HEK293 (cell line): ENCODE results near the gene TM7SF2.

Experiments
- KLF16 ChIP-seq: fragments of 450-650 bp; formaldehyde crosslinking; IDR thresholded peaks from 2 replicates; pipeline ENCODE4 v1.5.1; 2017; ENCODE audit warnings: missing biosample characterization, missing genetic modification characterization
- KLF7 ChIP-seq: fragments of 450-650 bp; formaldehyde crosslinking; IDR thresholded peaks from 2 replicates; pipeline ENCODE4 v1.5.1; 2016; ENCODE audit warnings: missing biosample characterization, missing genetic modification characterization, borderline replicate concordance
- PRDM4 ChIP-seq: fragments of 450-650 bp; formaldehyde crosslinking; IDR thresholded peaks from 2 replicates; pipeline ENCODE4 v1.5.1; 2017; ENCODE audit warnings: missing biosample characterization, missing genetic modification characterization
- ZBTB21 ChIP-seq: fragments of 450-650 bp; formaldehyde crosslinking; IDR thresholded peaks from 2 replicates; pipeline ENCODE4 v1.5.1; 2017; ENCODE audit warnings: missing biosample characterization, missing genetic modification characterization
- ZBTB48 ChIP-seq: fragments of 450-650 bp; formaldehyde crosslinking; IDR thresholded peaks from 2 replicates; pipeline ENCODE4 v1.5.1; 2016; ENCODE audit warnings: missing biosample characterization, missing genetic modification characterization
- ZBTB8A ChIP-seq: fragments of 450-650 bp; formaldehyde crosslinking; IDR thresholded peaks from 2 replicates; pipeline ENCODE4 v1.5.1; 2016; ENCODE audit warnings: missing biosample characterization, missing genetic modification characterization
- ZFP69B ChIP-seq: fragments of 450-650 bp; formaldehyde crosslinking; IDR thresholded peaks from 2 replicates; pipeline ENCODE4 v1.5.1; 2016; ENCODE audit warnings: missing biosample characterization, missing genetic modification characterization
- ZIC2 ChIP-seq: fragments of 450-650 bp; formaldehyde crosslinking; IDR thresholded peaks from 2 replicates; pipeline ENCODE4 v1.5.1; 2016; ENCODE audit warnings: missing biosample characterization, missing genetic modification characterization
- ZNF132 ChIP-seq: fragments of 450-650 bp; formaldehyde crosslinking; IDR thresholded peaks from 2 replicates; pipeline ENCODE4 v1.5.1; 2017; ENCODE audit warnings: missing biosample characterization, missing genetic modification characterization, borderline replicate concordance
- ZNF133 ChIP-seq: fragments of 450-650 bp; formaldehyde crosslinking; IDR thresholded peaks from 2 replicates; pipeline ENCODE4 v1.5.1; 2016; ENCODE audit warnings: missing biosample characterization, missing genetic modification characterization
- ZNF174 ChIP-seq: fragments of 450-650 bp; formaldehyde crosslinking; IDR thresholded peaks from 2 replicates; pipeline ENCODE4 v1.5.0; 2017; ENCODE audit warnings: missing biosample characterization, mild to moderate bottlenecking, missing genetic modification characterization
- ZNF202 ChIP-seq: fragments of 450-650 bp; formaldehyde crosslinking; IDR thresholded peaks from 2 replicates; pipeline ENCODE4 v1.5.1; 2016; ENCODE audit warnings: missing biosample characterization, missing genetic modification characterization, borderline replicate concordance
- ZNF214 ChIP-seq: fragments of 450-650 bp; formaldehyde crosslinking; IDR thresholded peaks from 2 replicates; pipeline ENCODE4 v1.5.1; 2017; ENCODE audit warnings: missing biosample characterization, mild to moderate bottlenecking, missing genetic modification characterization, borderline replicate concordance
- ZNF501 ChIP-seq: fragments of 450-650 bp; formaldehyde crosslinking; IDR thresholded peaks from 2 replicates; pipeline ENCODE4 v1.5.1; 2016; ENCODE audit warnings: missing biosample characterization, missing genetic modification characterization
- ZNF510 ChIP-seq: fragments of 450-650 bp; formaldehyde crosslinking; IDR thresholded peaks from 2 replicates; pipeline ENCODE4 v1.5.1; 2018; ENCODE audit warnings: mild to moderate bottlenecking, missing genetic modification characterization, missing biosample characterization; ENCODE audit not compliant: insufficient replicate concordance
- ZNF529 ChIP-seq: fragments of 450-650 bp; formaldehyde crosslinking; IDR thresholded peaks from 2 replicates; pipeline ENCODE4 v1.5.1; 2017; ENCODE audit warnings: missing genetic modification characterization, missing biosample characterization; ENCODE audit not compliant: insufficient replicate concordance
- ZNF623 ChIP-seq: fragments of 450-650 bp; formaldehyde crosslinking; IDR thresholded peaks from 2 replicates; pipeline ENCODE4 v1.5.1; 2016; ENCODE audit warnings: missing biosample characterization, missing genetic modification characterization
- ZNF626 ChIP-seq: fragments of 450-650 bp; sonication (Bioruptor Pico); formaldehyde crosslinking; IDR thresholded peaks from 2 replicates; pipeline ENCODE4 v1.5.1; 2018; ENCODE audit warnings: missing biosample characterization, missing genetic modification characterization, inconsistent platforms
- ZNF658 ChIP-seq: fragments of 450-650 bp; formaldehyde crosslinking; IDR thresholded peaks from 2 replicates; pipeline ENCODE4; 2016; ENCODE audit warnings: missing biosample characterization, missing genetic modification characterization
- ZNF704 ChIP-seq: fragments of 450-650 bp; formaldehyde crosslinking; IDR thresholded peaks from 2 replicates; pipeline ENCODE4 v1.5.1; 2016; ENCODE audit warnings: missing biosample characterization, missing genetic modification characterization
- ZNF785 ChIP-seq: fragments of 450-650 bp; formaldehyde crosslinking; IDR thresholded peaks from 2 replicates; pipeline ENCODE4 v1.5.1; 2016; ENCODE audit warnings: missing biosample characterization, missing genetic modification characterization
- ZXDB ChIP-seq: fragments of 450-650 bp; formaldehyde crosslinking; IDR thresholded peaks from 2 replicates; pipeline ENCODE4 v1.5.1; 2016; ENCODE audit warnings: missing biosample characterization, missing genetic modification characterization
- TF ChIP-seq, protein P1 (sequence below): fragments of 450-650 bp; formaldehyde crosslinking; IDR thresholded peaks from 2 replicates; pipeline ENCODE4 v1.5.1; 2016; ENCODE audit warnings: missing biosample characterization, missing genetic modification characterization
- TF ChIP-seq, protein P2 (sequence below): fragments of 450-650 bp; formaldehyde crosslinking; IDR thresholded peaks from 2 replicates; pipeline ENCODE4 v1.5.1; 2016; ENCODE audit warnings: missing biosample characterization, missing genetic modification characterization
- TF ChIP-seq, protein P3 (sequence below): fragments of 450-650 bp; formaldehyde crosslinking; IDR thresholded peaks from 2 replicates; pipeline ENCODE4 v1.5.1; 2016; ENCODE audit warnings: missing biosample characterization, missing genetic modification characterization
- TF ChIP-seq, protein P4 (sequence below): fragments of 450-650 bp; formaldehyde crosslinking; IDR thresholded peaks from 2 replicates; pipeline ENCODE4 v1.5.1; 2016; ENCODE audit warnings: missing biosample characterization, missing genetic modification characterization

TM7SF2 gene

DNA sequence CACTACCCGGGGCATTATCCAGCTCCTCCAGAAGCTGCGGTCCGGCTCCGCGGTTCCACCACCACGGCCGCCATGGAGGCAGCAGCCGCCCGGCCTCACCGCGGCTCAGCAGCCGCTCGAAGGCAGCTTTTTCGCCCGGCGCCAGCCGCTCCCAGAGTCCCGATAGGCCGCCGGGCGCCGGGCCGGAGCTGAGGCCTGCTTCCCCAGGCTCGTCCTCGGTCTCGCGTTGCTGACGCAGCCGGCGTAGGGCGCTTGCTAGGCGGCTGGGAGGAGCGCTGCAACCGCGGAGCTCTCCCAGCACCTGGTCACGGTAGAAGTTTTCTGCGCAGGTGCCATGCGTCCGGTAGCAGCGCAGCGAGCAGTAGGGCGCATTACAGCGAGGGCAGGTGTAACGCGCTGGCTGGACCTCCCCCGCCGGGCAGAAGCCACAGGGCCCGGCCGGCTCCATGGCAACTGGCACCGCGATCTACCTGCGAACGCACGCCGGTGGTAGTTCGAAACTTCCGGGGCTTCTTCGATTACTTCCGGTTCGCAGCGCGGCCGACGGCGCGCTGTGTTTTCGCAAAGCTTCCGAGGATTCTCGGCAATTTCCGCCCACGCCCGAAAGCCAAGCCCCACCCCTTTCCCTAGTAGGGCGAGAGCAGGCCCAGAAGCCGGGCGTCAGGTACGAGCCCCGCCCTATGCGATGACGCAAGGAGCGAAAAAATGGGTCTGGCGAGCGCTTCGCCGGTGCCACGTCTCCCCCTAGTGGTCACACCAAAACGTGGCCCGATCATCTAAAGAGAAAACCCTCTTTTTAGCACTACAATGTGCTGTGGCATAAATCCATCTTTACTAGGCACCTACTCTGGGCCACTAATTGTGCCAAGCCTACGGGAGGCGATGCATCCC is 5.8 kb downstream of the TM7SF2 start, which contains the start of gene ZNHIT2 (continued):
- TF ChIP-seq ZNF132 (tag by site-specific recombination) (no peak), KLF7 (tag by site-specific recombination) (no peak; the same call in 1 of the 2 replicates), ZNF133 (no peak), ZXDB (tag by site-specific recombination) (peak; percentile 76; the same call in 1 of the 2 replicates), PRDM4 (tag by site-specific recombination) (no peak), ZNF704 (tag by site-specific recombination) (no peak; the same call in 1 of the 2 replicates), ZNF529 (tag by site-specific recombination) (no peak), KLF16 (0 out of 2 replicates have a peak, but pooled peaks have one; percentile 7), ZIC2 (tag by site-specific recombination) (peak; percentile 66), ZNF202 (tag by site-specific recombination) (no peak), ZNF174 (tag by site-specific recombination) (no peak), ZFP69B (tag by site-specific recombination) (no peak), ZNF510 (tag by site-specific recombination) (no peak), ZNF501 (tag by site-specific recombination) (peak; percentile 70), ZBTB48 (tag by site-specific recombination) (no peak), ZNF214 (tag by site-specific recombination) (no peak), ZNF623 (tag by site-specific recombination) (0 out of 2 replicates have a peak, but pooled peaks have one; percentile 6), ZBTB8A (tag by site-specific recombination) (peak; percentile 89), ZNF785 (tag by site-specific recombination) (no peak), ZNF626 (tag by site-specific recombination) (no peak), ZBTB21 (peak; percentile 62; the same call in 1 of the 2 replicates), ZNF658 (tag by site-specific recombination) (no peak)
- TF ChIP-seq, protein P1, sequence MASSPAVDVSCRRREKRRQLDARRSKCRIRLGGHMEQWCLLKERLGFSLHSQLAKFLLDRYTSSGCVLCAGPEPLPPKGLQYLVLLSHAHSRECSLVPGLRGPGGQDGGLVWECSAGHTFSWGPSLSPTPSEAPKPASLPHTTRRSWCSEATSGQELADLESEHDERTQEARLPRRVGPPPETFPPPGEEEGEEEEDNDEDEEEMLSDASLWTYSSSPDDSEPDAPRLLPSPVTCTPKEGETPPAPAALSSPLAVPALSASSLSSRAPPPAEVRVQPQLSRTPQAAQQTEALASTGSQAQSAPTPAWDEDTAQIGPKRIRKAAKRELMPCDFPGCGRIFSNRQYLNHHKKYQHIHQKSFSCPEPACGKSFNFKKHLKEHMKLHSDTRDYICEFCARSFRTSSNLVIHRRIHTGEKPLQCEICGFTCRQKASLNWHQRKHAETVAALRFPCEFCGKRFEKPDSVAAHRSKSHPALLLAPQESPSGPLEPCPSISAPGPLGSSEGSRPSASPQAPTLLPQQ (tag by site-specific recombination), result peak; percentile 7; the same call in 1 of the 2 replicates
- TF ChIP-seq, protein P2, sequence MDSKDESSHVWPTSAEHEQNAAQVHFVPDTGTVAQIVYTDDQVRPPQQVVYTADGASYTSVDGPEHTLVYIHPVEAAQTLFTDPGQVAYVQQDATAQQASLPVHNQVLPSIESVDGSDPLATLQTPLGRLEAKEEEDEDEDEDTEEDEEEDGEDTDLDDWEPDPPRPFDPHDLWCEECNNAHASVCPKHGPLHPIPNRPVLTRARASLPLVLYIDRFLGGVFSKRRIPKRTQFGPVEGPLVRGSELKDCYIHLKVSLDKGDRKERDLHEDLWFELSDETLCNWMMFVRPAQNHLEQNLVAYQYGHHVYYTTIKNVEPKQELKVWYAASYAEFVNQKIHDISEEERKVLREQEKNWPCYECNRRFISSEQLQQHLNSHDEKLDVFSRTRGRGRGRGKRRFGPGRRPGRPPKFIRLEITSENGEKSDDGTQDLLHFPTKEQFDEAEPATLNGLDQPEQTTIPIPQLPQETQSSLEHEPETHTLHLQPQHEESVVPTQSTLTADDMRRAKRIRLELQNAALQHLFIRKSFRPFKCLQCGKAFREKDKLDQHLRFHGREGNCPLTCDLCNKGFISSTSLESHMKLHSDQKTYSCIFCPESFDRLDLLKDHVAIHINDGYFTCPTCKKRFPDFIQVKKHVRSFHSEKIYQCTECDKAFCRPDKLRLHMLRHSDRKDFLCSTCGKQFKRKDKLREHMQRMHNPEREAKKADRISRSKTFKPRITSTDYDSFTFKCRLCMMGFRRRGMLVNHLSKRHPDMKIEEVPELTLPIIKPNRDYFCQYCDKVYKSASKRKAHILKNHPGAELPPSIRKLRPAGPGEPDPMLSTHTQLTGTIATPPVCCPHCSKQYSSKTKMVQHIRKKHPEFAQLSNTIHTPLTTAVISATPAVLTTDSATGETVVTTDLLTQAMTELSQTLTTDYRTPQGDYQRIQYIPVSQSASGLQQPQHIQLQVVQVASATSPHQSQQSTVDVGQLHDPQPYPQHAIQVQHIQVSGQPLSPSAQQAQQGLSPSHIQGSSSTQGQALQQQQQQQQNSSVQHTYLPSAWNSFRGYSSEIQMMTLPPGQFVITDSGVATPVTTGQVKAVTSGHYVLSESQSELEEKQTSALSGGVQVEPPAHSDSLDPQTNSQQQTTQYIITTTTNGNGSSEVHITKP (tag by site-specific recombination), result peak; percentile 89
- TF ChIP-seq, protein P3, sequence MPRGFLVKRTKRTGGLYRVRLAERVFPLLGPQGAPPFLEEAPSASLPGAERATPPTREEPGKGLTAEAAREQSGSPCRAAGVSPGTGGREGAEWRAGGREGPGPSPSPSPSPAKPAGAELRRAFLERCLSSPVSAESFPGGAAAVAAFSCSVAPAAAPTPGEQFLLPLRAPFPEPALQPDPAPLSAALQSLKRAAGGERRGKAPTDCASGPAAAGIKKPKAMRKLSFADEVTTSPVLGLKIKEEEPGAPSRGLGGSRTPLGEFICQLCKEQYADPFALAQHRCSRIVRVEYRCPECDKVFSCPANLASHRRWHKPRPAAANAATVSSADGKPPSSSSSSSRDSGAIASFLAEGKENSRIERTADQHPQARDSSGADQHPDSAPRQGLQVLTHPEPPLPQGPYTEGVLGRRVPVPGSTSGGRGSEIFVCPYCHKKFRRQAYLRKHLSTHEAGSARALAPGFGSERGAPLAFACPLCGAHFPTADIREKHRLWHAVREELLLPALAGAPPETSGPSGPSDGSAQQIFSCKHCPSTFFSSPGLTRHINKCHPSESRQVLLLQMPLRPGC (tag by site-specific recombination), result peak; percentile 10; the same call in 1 of the 2 replicates
- TF ChIP-seq, protein P4, sequence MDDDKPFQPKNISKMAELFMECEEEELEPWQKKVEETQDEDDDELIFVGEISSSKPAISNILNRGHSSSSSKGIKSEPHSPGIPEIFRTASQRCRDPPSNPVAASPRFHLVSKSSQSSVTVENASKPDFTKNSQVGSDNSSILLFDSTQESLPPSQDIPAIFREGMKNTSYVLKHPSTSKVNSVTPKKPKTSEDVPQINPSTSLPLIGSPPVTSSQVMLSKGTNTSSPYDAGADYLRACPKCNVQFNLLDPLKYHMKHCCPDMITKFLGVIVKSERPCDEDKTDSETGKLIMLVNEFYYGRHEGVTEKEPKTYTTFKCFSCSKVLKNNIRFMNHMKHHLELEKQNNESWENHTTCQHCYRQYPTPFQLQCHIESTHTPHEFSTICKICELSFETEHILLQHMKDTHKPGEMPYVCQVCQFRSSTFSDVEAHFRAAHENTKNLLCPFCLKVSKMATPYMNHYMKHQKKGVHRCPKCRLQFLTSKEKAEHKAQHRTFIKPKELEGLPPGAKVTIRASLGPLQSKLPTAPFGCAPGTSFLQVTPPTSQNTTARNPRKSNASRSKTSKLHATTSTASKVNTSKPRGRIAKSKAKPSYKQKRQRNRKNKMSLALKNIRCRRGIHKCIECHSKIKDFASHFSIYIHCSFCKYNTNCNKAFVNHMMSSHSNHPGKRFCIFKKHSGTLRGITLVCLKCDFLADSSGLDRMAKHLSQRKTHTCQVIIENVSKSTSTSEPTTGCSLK, result no peak
